Measurements from ENCODE around the gene KCNK3.

KCNK3 gene

GRCh38 chr2:26691161-26691560, 1.4 kb upstream of the KCNK3 start:
- DNase-seq (ENCODE audit: low read depth) = no peak

DNA sequence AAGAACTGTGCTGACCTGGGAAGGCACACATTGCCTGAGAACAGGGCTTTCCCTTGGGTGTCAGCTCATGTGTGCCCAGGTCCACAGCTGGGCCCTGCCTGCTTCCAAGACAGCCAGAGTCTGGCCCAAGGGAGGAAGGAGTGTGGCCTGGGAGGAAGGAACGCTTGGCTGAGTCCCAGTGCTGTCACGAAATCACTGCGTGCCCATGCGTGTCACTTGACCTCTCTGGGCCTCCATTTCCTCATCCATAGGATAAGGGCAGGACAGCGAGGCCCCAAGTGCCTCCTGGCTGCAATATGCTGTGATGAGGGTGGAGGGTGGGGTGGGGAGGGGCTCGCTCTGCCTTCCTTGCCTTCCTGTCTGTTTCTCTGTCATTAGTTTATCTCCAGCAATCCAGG, 642 bp upstream of the KCNK3 start:
- no peak for DNase-seq (ENCODE audit: low read depth)

DNA sequence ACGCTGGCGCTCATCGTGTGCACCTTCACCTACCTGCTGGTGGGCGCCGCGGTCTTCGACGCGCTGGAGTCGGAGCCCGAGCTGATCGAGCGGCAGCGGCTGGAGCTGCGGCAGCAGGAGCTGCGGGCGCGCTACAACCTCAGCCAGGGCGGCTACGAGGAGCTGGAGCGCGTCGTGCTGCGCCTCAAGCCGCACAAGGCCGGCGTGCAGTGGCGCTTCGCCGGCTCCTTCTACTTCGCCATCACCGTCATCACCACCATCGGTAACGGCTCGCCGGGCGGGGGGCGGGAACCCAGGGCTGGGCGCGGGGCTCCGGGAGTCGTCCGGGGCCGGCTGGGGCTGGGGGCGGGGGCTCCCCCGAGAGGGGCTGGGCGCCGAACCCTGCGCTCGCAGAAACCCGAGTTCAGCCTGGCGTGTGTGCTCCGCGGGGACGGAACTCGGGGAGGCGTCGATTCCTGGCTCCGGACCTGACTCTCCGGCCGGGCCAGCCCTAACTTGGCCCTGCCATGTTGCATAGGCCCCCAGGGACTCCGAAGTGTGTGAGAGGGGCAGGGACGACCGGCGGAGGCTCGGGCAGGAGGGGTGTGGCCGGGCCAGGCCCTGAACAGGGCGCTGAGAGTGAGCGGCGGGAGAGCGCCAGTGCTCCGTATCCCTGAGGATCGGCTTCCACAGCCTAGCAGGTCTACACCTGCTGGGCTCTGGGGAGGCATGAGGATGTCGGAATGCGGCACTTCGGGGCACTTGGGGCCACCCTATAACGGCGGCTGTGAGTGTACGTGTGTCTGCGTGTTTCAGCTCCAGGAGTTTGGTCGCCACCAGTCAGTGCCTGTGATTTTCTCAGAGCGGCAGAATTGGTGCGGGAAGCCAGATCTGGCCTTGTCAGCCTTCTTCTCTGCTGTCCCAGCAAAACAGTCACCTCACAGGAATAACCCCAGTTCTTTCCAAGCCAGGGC, 651 bp downstream of the KCNK3 start:
- DNase-seq (ENCODE audit: low read depth) = no peak

DNA sequence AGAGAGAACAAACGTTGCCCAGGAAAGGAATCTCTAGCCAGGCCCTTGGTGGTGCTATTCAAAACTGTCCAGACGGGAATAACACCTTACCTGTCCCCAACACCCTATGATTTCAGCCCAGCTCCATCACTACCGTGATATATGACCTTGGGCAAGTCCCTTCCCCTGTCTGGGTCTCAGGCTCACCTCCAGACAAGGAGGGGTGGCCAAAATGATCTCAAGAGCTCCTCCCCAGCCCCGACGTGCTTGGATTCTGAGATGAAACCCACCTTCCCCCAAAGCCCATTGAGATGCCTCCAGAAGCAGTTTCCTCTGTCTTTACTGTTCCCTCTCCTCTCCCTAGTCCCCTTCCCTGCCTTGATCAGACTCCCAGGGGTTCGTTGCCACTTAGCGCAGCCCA, 1.5 kb downstream of the KCNK3 start:
- no peak for DNase-seq (ENCODE audit: low read depth)

- DNase-seq (ENCODE audit: low read depth) = no peak
Measured at GRCh38 chr2:26696351-26696816, 3.9 kb downstream of the KCNK3 start.

DNA sequence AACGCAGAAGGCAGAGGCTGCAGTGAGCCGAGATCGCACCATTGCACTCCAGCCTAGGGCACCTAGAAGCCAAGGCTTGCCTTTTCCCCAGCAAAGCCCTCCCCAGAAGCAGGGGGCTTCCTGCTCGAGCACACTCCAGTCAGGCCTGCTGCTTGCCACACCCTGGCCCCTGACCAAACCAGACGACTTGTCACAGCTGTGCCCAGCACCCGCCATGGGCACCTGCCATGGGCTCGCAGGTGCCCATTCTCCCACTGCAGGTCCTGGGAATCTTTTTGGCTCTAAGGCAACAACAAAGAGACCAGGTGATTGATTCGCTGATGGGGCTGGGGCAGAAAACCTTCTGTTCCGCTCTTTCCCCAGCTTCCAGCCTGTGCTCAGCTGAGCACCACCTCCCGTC, 4.9 kb downstream of the KCNK3 start:
- DNase-seq (ENCODE audit: low read depth) = no peak

GRCh38 chr2:26699295-26699694, 6.8 kb downstream of the KCNK3 start:
- DNase-seq (ENCODE audit: low read depth) = no peak

GRCh38 chr2:26700078-26700477, 7.6 kb downstream of the KCNK3 start:
- no peak for DNase-seq (ENCODE audit: low read depth)

DNA sequence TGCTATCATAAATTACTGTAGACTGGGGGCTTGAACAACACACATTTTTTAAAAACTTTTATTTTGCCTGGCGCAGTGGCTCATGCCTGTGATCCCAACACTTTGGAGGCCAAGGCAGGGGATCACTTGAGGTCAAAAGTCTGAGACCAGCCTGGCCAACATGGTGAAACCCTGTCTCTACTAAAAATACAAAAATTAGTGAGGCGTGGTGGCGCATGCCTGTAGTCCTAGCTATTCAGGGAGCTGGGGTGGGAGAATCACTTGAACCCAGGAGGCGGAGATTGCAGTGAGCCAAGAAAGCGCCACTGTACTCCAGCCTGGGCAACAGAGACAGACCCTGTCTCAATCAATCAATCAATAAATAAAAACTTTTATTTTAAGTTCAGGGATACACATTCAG, 9.1 kb downstream of the KCNK3 start:
- DNase-seq (ENCODE audit: low read depth) = no peak

DNA sequence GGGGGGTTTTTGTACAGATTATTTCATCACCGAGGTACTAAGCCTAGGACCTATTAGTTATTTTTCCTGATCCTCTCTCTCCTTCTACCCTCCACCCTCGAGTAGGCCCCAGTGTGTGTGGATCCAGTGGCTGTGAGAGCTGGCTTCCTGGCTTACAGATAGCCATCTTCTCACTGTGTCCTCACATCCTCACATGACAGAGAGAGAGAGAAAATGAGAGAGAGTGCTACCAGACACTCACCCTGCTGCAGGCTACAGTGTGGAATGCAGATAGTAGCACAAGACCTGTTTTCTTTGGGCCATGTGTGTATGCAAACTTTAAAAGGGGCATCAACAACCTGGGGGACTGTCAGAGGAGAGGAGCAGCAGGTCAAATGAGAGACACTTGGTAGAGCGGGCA, 9.5 kb downstream of the KCNK3 start:
- DNase-seq (ENCODE audit: low read depth) = no peak

DNA sequence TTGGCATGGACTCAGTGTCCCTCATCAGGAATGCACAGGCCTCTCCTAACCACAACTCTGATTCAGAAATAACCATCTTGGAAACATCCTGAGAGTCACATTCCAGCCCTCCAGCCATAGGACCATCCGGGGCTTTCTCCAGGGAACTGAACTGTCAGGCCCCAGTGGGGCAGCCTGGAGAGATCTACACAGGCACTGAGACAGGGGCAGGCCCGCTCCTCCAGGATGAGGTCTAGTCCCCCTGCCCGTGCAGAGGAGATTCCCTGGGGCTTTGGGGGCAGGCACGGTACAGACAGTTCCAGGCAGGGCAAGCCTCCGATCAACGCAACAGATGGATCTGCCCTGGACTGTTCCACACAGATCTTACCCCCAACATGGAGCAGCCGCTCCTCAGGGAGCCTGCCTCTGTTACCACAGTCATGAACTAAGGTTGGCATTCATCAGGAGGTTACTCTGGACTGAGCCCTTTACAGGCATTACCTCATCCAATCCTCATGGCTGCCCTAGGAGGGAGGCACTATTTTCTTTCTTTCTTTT, 12.0 kb downstream of the KCNK3 start:
- no peak for DNase-seq (ENCODE audit: low read depth)

DNA sequence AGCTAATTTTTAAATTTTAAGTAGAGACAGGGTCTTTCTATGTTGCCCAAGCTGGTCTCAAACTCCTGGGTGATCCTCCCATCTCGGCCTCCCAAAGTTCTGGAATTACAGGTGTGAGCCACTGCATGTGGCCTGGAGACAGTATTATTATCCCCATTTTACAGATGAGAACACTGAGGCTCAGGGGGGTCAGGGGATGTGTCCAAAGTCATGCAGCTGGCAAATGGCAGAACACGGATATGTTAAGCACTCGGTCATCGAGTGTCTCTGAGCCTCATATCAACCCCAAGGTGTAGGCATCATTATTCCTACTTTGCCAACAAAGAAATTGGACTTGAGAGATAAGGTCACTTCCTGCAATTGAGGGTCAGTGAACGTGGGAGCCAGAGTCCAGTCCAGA, 12.6 kb downstream of the KCNK3 start:
- DNase-seq (ENCODE audit: low read depth) = no peak

GRCh38 chr2:26706093-26706492, 13.6 kb downstream of the KCNK3 start:
- no peak for DNase-seq (ENCODE audit: low read depth)

GRCh38 chr2:26706616-26707473, 14.3 kb downstream of the KCNK3 start:
- DNase-seq (ENCODE audit: low read depth) = no peak

- DNase-seq (ENCODE audit: low read depth) = no peak
Measured at GRCh38 chr2:26707747-26708146, 15.2 kb downstream of the KCNK3 start.

GRCh38 chr2:26708457-26708856, 15.9 kb downstream of the KCNK3 start:
- no peak for DNase-seq (ENCODE audit: low read depth)

DNA sequence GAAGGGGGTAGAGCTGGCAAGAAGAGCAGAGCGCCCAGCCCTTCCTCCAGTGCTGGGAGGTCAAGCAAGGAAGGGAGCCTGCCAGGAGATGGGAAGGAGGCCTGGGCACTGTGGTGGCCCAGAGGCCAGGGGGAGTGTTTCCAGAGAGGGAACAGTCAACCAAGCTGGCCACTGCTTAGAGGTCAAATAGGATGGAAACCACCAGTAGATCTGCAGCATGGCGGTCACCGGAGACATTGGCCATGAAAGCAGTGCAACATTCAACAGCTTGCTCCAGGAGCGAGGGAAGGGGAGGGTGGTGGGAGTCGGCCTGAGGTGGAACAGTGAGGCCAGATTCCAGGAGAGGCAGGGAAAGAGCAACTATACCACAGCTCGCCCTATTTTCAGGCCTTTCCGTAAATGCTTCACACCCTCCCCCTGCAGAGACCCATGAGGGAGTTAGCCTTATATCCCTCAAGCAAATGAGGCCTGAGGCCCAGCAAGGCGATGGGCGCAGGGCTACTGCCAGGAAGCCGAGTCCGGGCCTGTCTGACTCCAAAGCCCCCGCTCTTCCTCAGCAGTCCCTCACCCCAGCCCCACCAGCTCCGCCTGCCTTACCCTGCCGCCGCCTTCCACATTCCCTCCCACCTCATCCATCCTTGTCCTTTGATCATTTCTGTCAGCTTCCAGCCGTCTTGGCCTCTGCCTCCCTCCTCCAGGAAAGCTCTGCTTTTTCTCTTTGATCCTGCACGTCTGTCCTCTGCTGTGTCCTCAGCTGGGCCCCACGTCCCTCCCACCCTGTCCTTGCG, 17.0 kb downstream of the KCNK3 start:
- no peak for DNase-seq (ENCODE audit: low read depth)

DNA sequence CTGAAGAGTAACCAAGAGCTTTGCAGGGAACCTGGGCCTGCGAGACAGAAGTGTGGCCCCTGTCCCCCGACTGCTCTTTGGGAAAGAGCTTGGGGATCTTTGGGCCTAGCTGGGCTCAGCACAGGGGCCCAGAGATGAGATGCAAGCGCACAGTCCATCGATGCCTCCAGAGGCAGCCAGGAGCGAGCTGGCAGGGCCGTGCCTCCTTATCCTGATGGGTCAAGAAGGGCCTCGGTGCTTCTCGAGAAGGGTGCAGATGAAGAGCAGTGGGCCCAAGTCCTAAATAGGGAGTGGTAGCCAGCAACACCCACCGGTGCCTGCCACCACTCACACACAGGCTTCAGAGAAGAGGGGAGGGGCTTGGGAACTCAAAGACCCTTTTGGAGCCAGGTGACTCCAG, 17.6 kb downstream of the KCNK3 start:
- no peak for DNase-seq (ENCODE audit: low read depth)

DNA sequence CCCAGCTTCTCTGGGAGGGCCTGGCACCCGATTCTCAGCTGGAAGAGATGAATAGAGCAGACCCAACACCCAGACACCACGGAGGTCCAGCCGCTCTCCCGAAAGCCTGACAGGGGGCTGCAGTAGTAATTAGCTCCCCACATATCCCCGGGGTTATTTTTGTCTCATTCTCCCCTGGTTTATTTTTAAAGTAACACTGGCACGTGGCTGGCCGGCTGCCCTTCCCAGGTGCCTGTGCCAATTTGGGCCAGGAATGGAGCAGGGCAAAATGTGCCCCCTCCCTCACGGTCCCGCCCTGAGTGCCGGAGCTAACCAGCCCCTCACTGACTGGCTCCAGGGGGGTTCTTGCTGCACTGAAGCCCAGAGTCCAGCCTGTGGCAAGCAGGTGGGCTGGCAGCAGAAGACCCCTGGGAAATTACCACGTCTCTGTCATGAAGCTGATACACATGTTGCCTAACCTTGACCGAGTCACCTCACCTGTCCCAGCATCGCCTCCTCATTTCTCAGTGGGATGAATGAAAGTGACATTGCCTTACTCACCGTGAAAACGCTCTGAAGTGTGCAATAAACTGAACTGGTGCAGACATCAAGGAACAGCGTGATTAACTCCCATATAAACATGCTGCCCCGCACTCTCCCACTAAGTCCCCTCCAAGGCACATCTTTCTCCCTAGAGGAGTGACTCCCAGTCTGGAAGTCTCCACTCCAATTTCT, 18.4 kb downstream of the KCNK3 start:
- no peak for DNase-seq (ENCODE audit: low read depth)

DNA sequence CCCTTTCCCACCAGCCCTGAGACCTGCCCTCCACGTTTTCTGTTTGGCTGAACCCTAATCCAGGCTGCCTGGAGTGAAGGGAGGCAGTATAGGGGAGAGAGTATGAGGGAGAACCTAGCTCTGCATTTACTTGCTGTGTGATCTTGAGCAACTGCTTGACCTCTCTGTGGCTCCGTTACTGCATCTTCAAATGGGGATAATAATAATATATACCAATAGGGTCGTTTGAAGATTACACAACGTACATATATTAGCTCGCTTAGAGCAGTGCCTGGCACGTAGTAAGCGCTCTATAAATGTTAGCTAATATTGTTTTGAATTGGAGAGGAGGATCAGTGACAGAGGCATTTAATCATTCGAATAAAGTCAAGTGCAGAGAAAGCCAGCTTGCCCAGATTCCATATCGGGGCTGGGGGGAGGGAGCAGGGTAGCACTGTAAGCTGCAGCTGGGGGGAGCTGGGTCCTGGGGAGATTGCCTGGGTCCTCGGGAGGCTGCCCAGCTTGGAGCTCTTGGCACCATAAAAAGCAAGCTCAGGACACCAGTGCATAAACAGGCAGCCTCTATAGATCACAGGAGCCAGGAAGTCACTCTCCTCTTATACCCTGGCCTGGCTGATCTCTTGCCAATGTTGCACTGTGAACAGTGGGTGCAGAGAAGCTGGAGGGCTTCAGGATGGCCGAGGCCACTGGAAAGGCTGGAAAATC, 19.1 kb downstream of the KCNK3 start:
- no peak for DNase-seq (ENCODE audit: low read depth)

Measured in stimulated activated CD4-positive, alpha-beta T cell treated with anti-CD3 and anti-CD28 coated beads, Interleukin-2, amount 100 ng/mL, for 4 hours (primary cell).